CD4-positive, alpha-beta T cell (primary cell): ENCODE results near the gene IL10RA. TPM values are rescaled to one million over a fixed set of nuclear protein-coding genes. Genes with fewer than 3 reads are reported as not detected.

Source experiments
- ATAC-seq: fragments of 200-7000 bp; cut with Tn5 transposase; one replicate; pipeline ENCODE4 v1.10.0; 2022; ENCODE audit warnings: mild to moderate bottlenecking; ENCODE audit not compliant: poor library complexity
- CTCF ChIA-PET: fragments of 350-600 bp; sonication (Branson Sonifier 250); formaldehyde crosslinking; loops from one replicate; lab custom pipeline; 2021; ENCODE audit warnings: antibody characterized with exemption, inconsistent platforms; lab: Charles Lee
- POLR2A ChIA-PET: fragments of 350-600 bp; sonication (Branson Sonifier 250); formaldehyde crosslinking; loops from one replicate; lab custom pipeline; 2021; ENCODE audit warnings: antibody characterized with exemption, inconsistent platforms; lab: Charles Lee
- DNase-seq, 14 experiments: peaks; one replicate each; pipeline ENCODE4 v3.0.0-alpha.2; 2013 to 2020; ENCODE audit warnings: mixed read lengths in 2 of 14
- H3K27ac ChIP-seq, 2 donors: one replicate each; pipeline versions ENCODE4 v1.5.1 to v1.7.0; 2013; ENCODE audit warnings: low read length in 2 of 2, low read depth in 1 of 2, mild to moderate bottlenecking in 1 of 2
- H3K27me3 ChIP-seq, 2 experiments: 1 replicate in 1 of 2; 2 replicates in 1 of 2; pipeline versions ENCODE4 v1.6.1 to v1.7.0; 2013; ENCODE audit warnings: low read length in 2 of 2, control low read depth in 1 of 2, mild to moderate bottlenecking in 1 of 2, moderate library complexity in 1 of 2; ENCODE audit not compliant: insufficient read depth in 2 of 2, control insufficient read depth in 1 of 2
- H3K36me3 ChIP-seq: one replicate; pipeline ENCODE4 v1.6.1; 2013; ENCODE audit warnings: low read length, control low read depth; ENCODE audit not compliant: insufficient read depth
- H3K4me1 ChIP-seq: one replicate; pipeline ENCODE4 v1.6.1; 2013; ENCODE audit warnings: low read length, control low read depth; ENCODE audit not compliant: insufficient read depth
- H3K4me3 ChIP-seq: one replicate; pipeline ENCODE4 v1.5.1; 2013; ENCODE audit warnings: mild to moderate bottlenecking, low read length, moderate library complexity
- H3K9me3 ChIP-seq, 2 experiments: 1 replicate in 1 of 2; 2 replicates in 1 of 2; pipeline versions ENCODE4 v1.6.1 to v1.7.0; 2013; ENCODE audit warnings: low read length in 2 of 2, mild to moderate bottlenecking in 2 of 2, control low read depth in 1 of 2, moderate library complexity in 1 of 2; ENCODE audit not compliant: control insufficient read depth in 1 of 2, insufficient read depth in 1 of 2
- H3K27ac Mint-ChIP-seq: one replicate; pipeline ENCODE4 v1.8.0; 2020; ENCODE audit warnings: mixed read lengths
- H3K27me3 Mint-ChIP-seq: one replicate; pipeline ENCODE4 v1.8.0; 2021; ENCODE audit warnings: mixed read lengths
- H3K36me3 Mint-ChIP-seq: one replicate; pipeline ENCODE4 v1.8.0; 2021; ENCODE audit warnings: low read depth, mixed read lengths
- H3K4me1 Mint-ChIP-seq: one replicate; pipeline ENCODE4 v1.8.0; 2021; ENCODE audit warnings: low read depth, mixed read lengths
- H3K4me3 Mint-ChIP-seq: one replicate; pipeline ENCODE4 v1.8.0; 2020; ENCODE audit warnings: mild to moderate bottlenecking, mixed read lengths
- H3K9me3 Mint-ChIP-seq: one replicate; pipeline ENCODE4 v1.8.0; 2020; ENCODE audit warnings: mixed read lengths
- CTCF ChIP-seq: fragments of 200-600 bp; IDR thresholded peaks from one replicate; pipeline ENCODE4 v1.8.0; 2022; ENCODE audit warnings: antibody characterized with exemption, mild to moderate bottlenecking
- intact Hi-C, 2 experiments: fragments of 100-400 bp; cut with DNase I in 1 of 2; cut with micrococcal nuclease in 1 of 2; formaldehyde crosslinking; loops; one replicate each; pipeline versions ENCODE4 v1.15.1 to v1.9.0; 2023 to 2025; cut with DNase I, micrococcal nuclease
- total RNA-seq, 174 experiments: library from RNA in 2 of 174; stranded (reverse) in 2 of 174; gene quantifications; one replicate each; pipeline ENCODE4 v1.2.3 and lab custom pipeline; 2021 to 2026

IL10RA gene
- total RNA-seq, 2 experiments from 2014 or later, result 193 to 203 TPM

GRCh38 chr11:118001494-118001971, 15.3 kb downstream of the IL10RA start:
- Mint-ChIP-seq H3K36me3 (peaks cover 67% of the 10 kb centered on the region), H3K27ac (peak overlapping the region; percentile 84), H3K4me3 (peak overlapping the region; percentile 82), H3K27me3 (no peaks in the 10 kb centered on the region), H3K9me3 (no peaks in the 10 kb centered on the region), H3K4me1 (peaks cover 91% of the 10 kb centered on the region)
- Histone ChIP-seq H3K27me3 (no peaks in the 10 kb centered on the region), H3K4me1 (peaks cover 93% of the 10 kb centered on the region), H3K9me3 (peaks cover 0 to 3% of the 10 kb centered on the region in 2 experiments), H3K36me3 (peaks cover 45% of the 10 kb centered on the region), H3K4me3 (peak overlapping the region; percentile 13), H3K27ac (peak overlapping the region; percentile 72 to 76)
- DNase-seq, result peak in 3 of 14 experiments; percentile 57 to 86 (median 61)
- no peak for TF ChIP-seq CTCF
- ChIA-PET POLR2A (interaction anchor here (0.5 to 17.1 kb wide), 10 partner anchors 14 to 173 kb away, joined by 3 to 392 read pairs (median 11); partner anchors contain the start of gene IL10RA), CTCF (interaction anchor here (0.8 to 2.0 kb wide), 4 partner anchors 17 to 52 kb away, joined by 3 to 6 read pairs (median 4); no protein-coding TSS in a partner anchor)
- intact Hi-C loops, result loop anchor here in 1 of 2 experiments (5.0 kb wide), 1 partner anchor 49 kb away; no protein-coding TSS in a partner anchor
- ATAC-seq, result peak; percentile 30

GRCh38 chr11:118002010-118002540, 15.9 kb downstream of the IL10RA start:
- Mint-ChIP-seq H3K4me3 (peak overlapping the region; percentile 82), H3K36me3 (peaks cover 62% of the 10 kb centered on the region), H3K9me3 (no peaks in the 10 kb centered on the region), H3K4me1 (peaks cover 92% of the 10 kb centered on the region), H3K27me3 (no peaks in the 10 kb centered on the region), H3K27ac (peak overlapping the region; percentile 84)
- Histone ChIP-seq H3K36me3 (peaks cover 40% of the 10 kb centered on the region), H3K4me3 (peak overlapping the region; percentile 13), H3K27ac (peak overlapping the region; percentile 72 to 76), H3K27me3 (no peaks in the 10 kb centered on the region), H3K4me1 (peaks cover 97% of the 10 kb centered on the region), H3K9me3 (peaks cover 0 to 3% of the 10 kb centered on the region in 2 experiments)
- POLR2A ChIA-PET, result interaction anchor here (0.5 to 17.1 kb wide), 11 partner anchors 10 to 174 kb away, joined by 3 to 392 read pairs (median 9); partner anchors contain the start of gene IL10RA
- CTCF ChIA-PET, result interaction anchor here (0.8 to 2.0 kb wide), 6 partner anchors 17 to 184 kb away, joined by 3 to 6 read pairs (median 4); no protein-coding TSS in a partner anchor
- no peak for TF ChIP-seq CTCF
- peak; percentile 30 for ATAC-seq
- intact Hi-C loops, result loop anchor here in 1 of 2 experiments (2.0 to 5.0 kb wide), 3 partner anchors 15 to 50 kb away; partner anchors contain the start of gene IL10RA
- DNase-seq, result peak in 6 of 14 experiments; percentile 27 to 73 (median 57)

- CTCF ChIA-PET, result interaction anchor here (1.1 to 2.0 kb wide), 5 partner anchors 18 to 185 kb away, joined by 3 to 6 read pairs (median 4); no protein-coding TSS in a partner anchor
- peak; percentile 48 for ATAC-seq
- H3K4me1 Mint-ChIP-seq, result peaks cover 92% of the 10 kb centered on the region
- H3K36me3 ChIP-seq, result peaks cover 32% of the 10 kb centered on the region
- peak in 10 of 14 experiments; percentile 29 to 70 (median 48) for DNase-seq
- H3K27me3 ChIP-seq, result no peaks in the 10 kb centered on the region
- H3K9me3 ChIP-seq, result peaks cover 0 to 3% of the 10 kb centered on the region in 2 experiments
- POLR2A ChIA-PET, result interaction anchor here (0.7 to 17.1 kb wide), 11 partner anchors 9 to 174 kb away, joined by 3 to 392 read pairs (median 9); partner anchors contain the start of gene IL10RA
- intact Hi-C loops, result loop anchor here in 1 of 2 experiments (2.0 to 5.0 kb wide), 3 partner anchors 16 to 50 kb away; partner anchors contain the start of gene IL10RA
- H3K9me3 Mint-ChIP-seq, result no peaks in the 10 kb centered on the region
- H3K4me3 Mint-ChIP-seq, result peak overlapping the region; percentile 82
- no peaks in the 10 kb centered on the region for H3K27me3 Mint-ChIP-seq
- H3K27ac ChIP-seq, result peak overlapping the region; percentile 72 to 76
- peaks cover 99% of the 10 kb centered on the region for H3K4me1 ChIP-seq
- peaks cover 55% of the 10 kb centered on the region for H3K36me3 Mint-ChIP-seq
- H3K4me3 ChIP-seq, result peak overlapping the region; percentile 10
- no peak for TF ChIP-seq CTCF
- H3K27ac Mint-ChIP-seq, result peak overlapping the region; percentile 84
These were observed 16.6 kb downstream of the IL10RA start for GRCh38 chr11:118002541-118003423.
